Vagina (tissue), 2 donors: ENCODE measurements around the gene SLC52A3.

ENCODE experiments used
- CTCF ChIP-seq, 3 experiments: fragments of 450-650 bp in 2 of 3; fragments of 200-600 bp in 1 of 3; sonication (generic) in 1 of 3; IDR thresholded peaks; one replicate each; pipeline ENCODE4 v1.5.1; 2017 to 2019; ENCODE audit warnings: antibody characterized with exemption in 3 of 3, mild to moderate bottlenecking in 2 of 3, moderate library complexity in 2 of 3
- POLR2A ChIP-seq, 2 donors: fragments of 450-650 bp; IDR thresholded peaks; one replicate each; pipeline ENCODE4 v1.6.1; 2017; ENCODE audit warnings: antibody characterized with exemption in 2 of 2, mild to moderate bottlenecking in 2 of 2, moderate library complexity in 2 of 2

GRCh38 chr20:774016-774659 is 5.8 kb upstream of the SLC52A3 start:
- TF ChIP-seq CTCF (IDR thresholded peaks at IDR 0.05) = no peak
- TF ChIP-seq POLR2A (IDR thresholded peaks at IDR 0.05) = no peak
